Umbilical cord (tissue), 2 donors: ENCODE data around the gene SENP8. TPM values are rescaled to one million over a fixed set of nuclear protein-coding genes. Genes with fewer than 3 reads are reported as not detected.
A peak's percentile ranks its signal among the peaks of the same experiment; 100 is the strongest.
"Not testable (repeated sequence)": the region's sequence is repeated elsewhere in the genome, so short reads cannot be mapped to it uniquely, and the experiment has no call there.

Source experiments
- DNase-seq: peaks from one replicate; pipeline ENCODE4 v3.0.0-alpha.2; 2015; ENCODE audit warnings: low spot score
- total RNA-seq: library from RNA; depleted of rRNA; stranded (reverse); fragments of >200 nt; gene quantifications from one replicate; pipeline ENCODE4 v1.2.3, GENCODE V29; 2014; ENCODE audit warnings: low replicate concordance; ENCODE audit not compliant: insufficient read depth

The SENP8 gene
- 7.5 TPM for total RNA-seq

DNA sequence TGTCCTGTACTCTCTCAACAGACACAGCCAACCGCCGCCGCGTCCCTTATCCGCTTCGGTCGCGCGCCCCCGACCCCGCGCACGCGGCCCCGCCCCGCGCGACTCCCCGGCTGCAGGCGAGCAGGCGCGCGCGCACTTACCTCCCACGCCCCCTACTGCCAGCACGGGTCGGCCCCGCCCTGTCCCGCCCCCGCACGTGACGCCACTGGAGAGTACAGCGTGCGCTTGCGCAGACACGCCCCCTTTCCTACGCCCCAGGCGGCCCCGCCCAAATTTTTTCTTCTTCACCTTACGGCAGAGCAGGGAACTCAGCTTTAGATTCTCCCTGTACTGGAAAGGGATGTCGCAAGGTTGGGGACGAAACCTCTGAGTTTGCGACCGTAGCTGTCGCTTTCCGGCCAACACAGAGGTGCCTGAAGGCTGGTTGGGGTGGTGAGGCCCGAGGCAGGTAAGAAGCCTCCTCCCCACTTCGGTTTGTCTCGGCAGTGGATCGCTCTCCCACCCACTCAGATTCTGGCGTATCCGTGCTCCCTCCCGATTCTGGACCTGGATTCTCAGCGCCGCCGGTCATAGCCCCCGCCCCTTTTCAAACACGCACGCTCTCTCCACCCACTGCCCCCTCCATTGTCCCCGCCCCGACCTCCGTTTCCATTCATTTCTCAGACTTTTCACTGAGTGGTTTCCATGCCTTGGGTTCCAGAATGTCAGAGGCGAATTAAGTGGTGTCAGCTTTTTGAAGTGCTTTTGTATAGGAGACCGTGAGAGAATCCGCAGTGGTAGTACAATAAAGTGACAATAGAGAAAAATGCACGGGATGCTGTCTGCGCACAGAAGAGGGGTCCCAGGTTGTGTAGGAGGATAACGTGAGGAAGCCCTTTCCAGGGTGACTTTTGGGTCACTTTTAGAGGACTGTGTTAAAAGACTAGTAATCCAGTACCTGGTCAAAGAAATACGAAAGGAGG lies at the start of gene SENP8, which contains the start of gene MYO9A:
Gene SENP8, plus strand, starts transcription at position 387 of the 962 bp plus-strand sequence. CDS start 21,221 bp downstream, outside the sequence.
Gene MYO9A, minus strand, starts transcription at position 134 of the 962 bp plus-strand sequence. CDS start 71,587 bp downstream, outside the sequence.
- peak; percentile 99 for DNase-seq

DNA sequence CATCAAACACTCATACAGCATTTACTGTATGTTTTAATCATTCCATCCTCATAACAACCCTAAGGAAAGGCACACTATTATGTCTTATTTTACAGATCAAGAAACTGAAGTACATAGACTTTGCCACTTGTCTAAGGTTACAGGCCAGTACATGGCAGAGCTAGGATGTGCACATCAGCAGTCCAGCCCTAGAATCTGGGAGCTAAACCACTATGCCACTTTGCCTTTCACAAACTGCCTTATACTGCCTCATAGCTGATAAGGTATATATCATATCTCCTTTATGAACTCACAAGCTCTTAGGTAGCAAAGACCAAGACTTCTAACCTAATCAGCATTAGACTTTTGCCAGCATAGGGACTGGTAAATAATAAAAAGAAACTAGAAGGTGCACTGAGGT lies 49.3 kb upstream of the SENP8 start:
- no peak for DNase-seq

DNA sequence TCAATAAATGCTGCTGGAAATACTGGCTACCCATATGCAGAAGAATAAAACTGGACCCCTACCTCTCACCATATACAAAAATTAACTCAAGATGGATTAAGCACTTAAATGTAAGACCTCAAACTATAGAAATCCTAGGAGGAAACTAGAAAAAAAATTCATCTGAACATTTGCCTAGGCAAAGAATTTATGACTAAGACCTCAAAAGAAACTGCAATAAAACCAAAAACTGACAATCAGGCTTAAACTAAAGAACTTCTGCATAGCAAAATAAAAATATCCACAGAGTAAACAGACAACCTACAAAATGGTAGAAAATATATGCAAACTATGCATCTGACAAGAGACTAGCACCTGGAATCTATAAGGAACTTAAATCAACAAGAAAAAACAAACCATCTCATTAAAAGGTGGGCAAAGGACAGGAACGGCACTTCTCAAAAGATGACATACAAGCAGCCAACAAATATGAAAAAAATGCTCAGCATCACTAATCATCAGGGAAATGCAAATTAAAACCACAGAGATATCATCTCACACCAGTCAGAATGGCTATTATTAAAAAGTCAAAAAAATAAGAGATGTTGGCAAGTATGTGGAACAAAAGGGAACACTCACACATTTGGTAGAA lies 47.3 kb upstream of the SENP8 start:
- no peak for DNase-seq

DNA sequence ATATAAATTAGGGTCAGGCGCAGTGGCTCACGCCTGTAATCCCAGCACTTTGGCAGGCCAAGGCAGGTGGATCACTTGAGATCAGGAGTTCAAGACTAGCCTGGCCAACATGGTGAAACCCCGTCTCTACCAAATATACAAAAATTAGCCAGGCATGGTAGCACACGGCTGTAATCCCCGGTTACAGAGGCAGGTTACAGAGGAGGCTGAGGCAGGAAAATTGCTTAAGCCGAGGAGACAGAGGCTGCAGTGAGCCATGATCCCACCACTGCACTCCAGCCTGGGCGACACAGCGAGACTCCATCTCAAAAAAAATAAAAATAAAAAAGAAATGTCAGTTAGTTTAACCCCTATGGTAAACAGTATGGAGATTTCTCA lies 46.8 kb upstream of the SENP8 start:
- DNase-seq: not testable (repeated sequence)

DNA sequence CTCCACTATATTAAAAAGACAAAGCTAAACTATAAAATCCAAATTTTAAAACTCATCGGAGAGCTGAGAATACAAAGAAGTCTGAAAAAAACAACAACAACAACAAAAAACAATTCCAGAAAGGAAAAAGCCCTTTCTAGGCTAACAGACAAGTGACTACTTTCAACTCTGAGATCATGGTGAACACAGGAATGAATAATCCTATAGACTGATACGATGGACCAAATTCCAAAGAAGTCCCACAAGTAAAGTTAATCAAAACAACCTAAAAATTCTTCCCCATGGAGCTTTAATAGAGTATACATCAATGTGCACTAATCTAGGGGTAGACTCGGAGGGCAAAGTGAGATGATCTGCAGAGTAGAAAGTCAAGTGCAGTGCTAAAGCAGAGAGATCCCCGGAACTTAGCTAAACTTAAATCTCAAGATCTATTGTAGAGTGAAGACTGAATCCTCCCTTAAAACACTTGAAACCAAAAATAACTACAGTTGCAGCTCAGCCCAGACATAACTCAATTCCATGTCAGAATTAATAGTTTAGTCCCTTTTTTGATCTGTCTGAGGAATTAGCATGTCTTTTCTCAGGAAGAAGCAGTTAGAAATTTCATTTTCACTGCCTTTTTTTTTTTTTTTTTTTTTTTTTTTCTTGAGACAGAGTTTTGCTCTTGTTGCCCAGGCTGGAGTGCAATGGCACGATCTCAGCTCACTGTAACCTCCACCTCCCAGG lies 43.7 kb upstream of the SENP8 start:
- peak; percentile 18 for DNase-seq

DNA sequence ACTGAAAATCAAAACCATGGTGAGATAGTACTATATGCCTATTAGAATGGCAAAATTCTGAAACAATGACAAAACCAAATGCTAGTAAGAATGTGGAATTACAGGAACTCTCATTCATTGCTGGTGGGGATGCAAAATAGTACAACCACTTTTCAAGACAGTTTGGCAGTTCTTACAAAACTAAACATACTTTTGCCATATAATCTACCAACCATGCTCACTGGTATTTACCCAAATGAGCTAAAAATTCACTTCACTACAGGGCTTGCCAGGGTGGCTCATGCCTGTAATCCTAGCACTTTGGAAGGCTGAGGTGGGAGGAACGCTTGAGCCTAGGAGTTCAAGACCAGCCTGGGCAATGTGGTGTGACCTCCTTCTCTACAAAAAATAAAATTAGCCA lies 40.3 kb upstream of the SENP8 start:
- DNase-seq: no peak

DNA sequence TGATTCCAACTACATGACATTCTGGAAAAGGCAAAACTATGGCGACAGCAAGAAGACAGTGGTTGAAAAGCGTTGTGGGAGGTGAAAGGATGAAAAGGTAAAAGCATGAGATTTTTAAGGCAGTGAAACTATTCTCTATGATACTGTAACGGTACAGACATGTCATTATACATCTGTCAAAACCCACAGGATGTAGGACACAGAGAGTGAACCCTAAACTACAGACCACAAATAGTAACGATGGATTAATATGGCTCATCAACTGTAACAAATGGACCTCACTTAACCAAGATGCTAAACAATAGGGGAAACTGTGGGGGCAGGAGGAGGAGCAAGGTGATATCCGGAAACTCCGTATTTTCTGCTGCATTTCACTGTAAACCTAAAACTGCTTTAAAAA lies 39.3 kb upstream of the SENP8 start:
- DNase-seq: no peak

DNA sequence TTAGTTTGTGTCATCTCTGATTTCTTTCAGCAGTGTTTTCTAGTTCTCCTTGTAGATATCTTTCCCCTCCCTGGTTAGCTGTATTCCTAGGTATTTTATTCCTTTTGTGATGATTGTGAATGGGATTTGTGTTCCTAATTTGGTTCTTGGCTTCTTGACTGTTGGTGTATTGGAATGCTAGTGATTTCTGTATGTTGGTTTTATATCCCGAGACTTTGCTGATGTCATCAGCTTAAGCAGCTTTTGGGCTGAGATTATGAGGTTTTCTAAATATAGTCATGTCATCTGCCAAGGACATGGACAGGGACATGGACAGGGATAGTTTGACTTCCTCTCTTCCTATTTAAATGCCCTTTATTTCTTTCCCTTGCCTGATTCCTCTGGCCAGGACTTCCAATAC lies 36.0 kb upstream of the SENP8 start:
- DNase-seq: no peak

DNA sequence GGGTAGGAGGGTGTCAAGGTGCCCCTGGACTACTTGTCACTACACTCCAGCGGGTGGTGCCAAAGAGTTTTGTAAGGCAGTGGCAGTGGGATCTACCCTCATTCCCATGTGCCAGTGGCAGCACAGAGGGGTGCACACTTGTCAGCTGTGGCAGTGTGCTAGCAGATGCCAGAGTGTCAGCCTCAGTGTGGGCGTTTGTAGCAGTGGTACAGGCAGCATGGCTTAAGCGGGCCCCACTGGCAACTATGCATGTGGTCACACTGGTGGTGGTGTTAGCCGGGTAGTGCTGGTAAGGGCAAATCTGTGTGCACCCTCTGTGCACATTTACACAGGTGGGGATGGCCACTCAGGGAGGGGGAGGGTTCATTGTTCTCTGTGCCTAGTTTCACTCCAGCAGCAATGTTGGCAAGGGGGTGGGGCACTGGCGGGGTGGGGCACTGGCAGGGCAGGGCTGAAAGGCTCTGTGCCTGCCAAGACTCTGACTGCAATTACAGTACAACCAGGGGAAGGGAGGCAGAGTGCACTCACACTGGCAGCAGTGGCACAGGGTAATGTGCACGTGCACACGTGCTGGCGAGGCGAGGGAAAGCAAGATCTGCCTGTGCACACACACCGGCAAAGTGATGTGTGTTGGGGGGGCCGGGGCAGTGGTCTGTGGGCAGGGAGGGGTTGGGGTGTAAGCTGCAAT lies 32.0 kb upstream of the SENP8 start:
- DNase-seq: no peak

DNA sequence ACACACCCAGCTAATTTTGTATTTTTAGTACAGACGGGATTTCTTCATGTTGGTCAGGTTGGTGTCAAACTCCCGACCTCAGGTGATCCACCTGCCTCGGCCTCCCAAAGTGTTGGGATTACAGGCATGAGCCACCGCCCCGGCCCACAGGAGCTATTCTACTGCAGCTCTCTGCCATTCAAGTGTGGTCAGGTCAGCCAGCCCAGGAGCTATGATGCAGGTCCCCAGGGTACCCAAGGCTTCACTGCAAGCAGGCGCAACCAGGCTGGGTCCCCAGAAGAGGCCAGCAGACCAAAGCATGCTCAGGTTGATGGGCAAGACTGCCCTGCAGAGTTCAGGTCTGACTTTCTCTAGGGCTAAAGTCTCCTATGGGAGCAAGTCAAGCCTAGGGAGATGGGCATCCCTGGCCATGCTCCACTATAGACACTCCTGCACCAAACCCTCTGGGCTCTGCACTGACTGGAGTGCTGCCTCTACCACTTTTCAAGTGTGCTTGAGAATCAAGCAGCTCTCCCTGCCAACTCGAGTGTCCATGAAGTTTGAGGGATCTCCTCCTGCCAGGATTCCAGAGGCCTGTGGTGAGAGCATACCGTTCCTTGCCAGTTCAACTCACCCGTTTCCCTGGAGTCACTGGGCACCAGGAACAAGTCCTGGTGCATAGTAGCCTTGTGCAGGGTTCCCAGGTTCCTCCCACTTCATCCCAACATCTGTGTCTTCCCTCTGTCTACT lies 31.1 kb upstream of the SENP8 start:
- no peak for DNase-seq

DNA sequence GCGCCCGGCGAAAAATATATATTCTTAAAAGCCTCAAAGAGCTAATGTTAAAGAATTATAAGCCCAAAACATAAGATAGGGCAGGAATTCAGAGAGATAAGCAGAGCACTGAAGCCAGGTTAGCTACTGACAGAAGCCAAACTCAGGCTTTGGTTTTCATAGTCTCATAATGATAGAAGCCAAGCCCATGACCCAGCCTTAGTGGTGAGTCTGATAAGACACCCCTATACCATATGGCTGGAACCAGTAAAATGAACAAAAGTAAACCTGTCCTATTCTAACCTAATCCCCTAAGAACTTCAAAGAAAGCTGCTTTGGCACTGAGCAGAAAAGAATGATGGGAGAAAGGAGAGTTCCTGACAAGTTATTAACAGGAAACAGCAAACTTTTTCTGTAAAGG lies 26.2 kb upstream of the SENP8 start:
- peak; percentile 17 for DNase-seq

DNA sequence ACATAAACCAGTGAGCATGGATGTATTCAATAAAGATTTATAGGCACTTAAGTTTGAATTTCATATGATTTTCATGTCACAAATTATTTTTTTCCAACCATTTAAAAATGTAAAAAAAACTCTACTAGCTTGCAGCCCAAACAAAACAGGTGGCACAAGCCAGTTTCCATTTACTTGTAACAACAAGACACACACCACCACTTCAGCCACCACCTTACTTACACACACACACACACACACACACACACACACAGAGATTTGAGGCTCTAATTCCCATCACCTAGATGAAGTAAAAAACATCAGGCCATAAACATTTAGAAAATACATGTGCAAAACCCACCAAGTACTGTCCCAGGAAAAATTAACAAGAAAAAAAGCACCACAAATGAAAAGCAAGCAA lies 25.5 kb upstream of the SENP8 start:
- DNase-seq: no peak

DNA sequence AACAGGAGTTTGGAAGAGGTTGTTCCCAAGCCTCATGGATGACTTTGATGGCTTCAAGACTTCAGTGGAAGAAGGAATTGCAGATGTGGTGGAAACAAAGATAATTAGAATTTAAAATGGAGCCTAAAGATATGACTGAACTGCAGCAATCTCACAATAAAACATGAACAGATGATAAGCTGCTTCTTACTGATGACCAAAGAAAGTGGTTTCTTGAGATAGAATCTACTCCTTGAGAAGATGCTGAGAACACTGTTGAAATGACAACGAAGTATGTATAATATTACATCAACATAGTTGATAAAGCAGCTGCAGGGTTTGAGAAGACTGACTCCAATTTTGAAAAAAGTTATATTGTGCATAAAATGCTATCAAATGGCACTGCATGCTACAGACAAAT lies 21.4 kb upstream of the SENP8 start:
- DNase-seq: no peak

DNA sequence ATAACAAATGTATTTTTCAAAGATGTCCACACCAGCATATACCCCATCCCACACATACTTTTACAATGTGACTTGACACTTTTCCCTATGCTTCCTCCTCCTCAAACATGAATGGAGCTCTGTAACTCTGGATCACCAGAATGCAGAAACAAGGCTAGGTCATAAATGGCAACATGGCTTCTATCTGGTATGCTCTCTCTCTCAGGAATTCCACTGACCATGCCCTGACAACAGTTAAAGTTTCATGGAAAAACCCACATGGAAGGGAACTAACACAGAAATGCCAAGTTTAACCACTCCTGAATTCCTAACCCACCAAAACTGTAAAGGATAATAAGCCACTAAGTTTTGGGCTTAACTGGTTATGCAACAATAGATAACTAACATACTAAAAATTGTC lies 20.2 kb upstream of the SENP8 start:
- DNase-seq: no peak

DNA sequence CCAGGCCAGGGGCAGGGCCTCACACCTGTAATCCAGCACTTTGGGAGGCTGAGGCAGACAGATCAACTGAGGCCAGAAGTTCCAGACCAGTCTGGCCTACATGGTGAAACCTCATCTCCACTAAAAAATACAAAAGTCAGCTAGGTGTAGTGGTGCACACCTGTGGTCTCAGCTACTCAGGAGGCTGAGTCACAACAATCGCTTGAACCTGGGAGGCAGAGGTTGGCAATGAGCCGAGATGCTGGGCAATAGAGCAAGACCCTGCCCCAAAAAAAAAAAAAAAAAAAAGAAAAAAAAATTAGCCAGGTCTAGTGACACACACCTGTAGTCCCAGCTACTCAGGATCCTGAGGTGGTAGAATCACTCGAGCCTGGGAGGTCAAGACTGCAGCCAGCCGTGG lies 19.0 kb upstream of the SENP8 start:
- DNase-seq: no peak

DNA sequence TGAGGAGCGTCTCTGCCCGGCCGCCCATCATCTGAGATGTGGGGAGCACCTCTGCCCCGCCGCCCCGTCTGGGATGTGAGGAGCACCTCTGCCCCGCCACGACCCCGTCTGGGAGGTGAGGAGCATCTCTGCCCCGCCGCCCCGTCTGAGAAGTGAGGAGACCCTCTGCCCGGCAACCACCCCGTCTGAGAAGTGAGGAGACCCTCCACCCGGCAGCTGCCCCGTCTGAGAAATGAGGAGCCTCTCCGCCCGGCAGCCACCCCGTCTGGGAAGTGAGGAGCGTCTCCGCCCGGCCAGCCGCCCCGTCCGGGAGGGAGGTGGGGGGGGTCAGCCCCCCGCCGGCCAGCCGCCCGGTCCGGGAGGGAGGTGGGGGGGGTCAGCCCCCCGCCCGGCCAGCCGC lies 17.7 kb upstream of the SENP8 start:
- DNase-seq: not testable (repeated sequence)

DNA sequence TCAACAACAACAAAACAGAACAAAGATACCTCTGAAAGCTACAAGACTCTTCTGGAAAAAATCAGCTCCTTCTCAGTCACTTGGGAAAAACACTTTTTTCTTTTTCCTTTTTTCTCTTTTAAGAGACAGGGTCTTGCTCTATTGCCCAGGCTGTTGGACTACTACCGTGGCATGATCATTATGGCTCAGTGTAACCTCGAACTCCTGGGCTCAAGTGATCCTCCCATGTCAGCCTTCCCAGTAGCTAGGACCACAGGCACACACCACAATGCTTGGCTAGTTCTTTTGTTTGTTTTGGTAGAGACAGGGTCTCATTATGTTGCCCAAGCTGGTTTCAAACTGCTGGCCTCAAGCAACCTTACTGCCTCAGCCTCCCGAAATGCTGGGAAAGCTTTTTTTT lies 13.1 kb upstream of the SENP8 start:
- DNase-seq: no peak

DNA sequence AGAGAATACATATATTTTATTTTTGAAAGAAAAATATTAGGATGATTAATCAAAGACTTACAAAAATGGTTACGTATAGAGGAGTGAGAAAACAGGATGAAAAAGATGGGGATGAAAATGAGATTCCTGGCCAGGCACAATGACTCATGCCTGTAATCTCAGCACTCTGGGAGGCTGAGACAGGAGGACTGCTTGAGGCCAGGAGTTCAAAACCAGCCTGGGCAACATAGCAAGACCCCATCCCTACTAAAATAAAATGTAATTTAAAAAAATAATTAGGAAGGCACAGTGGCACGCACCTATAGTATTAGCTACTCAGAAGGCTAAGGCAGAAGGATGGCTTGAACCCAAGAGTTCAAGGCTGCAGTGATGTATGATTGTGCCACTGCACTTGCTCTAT lies 12.1 kb upstream of the SENP8 start:
- DNase-seq: no peak

DNA sequence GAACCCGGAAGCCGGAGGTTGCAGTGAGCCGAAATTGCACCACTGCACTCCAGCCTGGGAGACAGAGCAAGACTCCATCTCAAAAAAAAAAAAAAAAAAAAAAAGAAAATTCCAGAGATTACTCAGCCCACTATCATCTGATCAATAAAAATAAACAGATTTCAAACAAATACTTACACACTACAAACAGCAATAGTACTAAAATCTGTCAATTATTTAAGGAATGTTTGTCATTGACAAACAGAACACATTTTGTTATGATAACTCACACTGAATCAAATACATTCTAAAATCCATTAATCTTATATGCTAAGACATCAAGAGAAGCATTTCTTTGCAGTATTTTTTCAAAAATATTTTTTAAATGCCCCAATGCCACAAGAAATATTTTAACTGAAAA lies 7.8 kb upstream of the SENP8 start:
- DNase-seq: no peak

DNA sequence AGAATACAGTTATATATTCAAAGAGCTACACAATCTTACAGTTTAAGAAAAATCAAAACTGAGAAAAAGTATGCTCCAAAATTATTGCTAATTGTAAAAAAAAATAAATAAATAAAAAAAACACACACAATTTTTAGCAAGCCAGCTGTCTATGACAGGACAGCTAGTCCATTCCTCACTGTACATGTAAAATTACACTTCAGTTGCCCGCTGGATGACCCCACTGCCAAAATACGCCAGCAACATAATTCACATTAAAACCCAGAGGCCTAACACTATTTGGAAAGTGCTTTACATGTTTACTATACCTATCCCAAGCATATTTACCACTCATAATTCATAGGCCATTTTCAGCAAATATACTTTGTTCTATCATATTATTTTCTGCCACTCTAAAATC lies 6.1 kb upstream of the SENP8 start:
- DNase-seq: no peak

DNA sequence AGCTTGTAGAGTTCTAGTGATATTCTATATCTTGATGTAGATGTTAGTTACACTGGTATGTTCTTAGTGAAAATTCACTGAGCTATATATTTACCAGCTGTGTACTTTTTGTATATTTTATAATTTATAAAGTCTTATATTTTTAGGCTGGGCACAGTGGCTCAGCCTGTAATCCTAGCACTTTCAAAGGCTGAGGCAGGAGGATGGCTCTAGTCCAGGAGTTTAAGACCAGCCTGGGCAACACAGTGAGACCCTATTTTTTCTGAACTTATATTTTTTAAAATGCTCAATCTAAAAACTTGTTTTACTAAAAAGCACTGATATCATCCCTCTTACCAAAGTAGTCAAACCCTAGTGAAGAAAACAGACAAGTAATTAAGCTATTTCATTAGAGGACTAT lies 5.4 kb upstream of the SENP8 start:
- DNase-seq: no peak
